Fibroblast of lung (primary cell): Measurements from ENCODE around the gene ABCC6.

Source experiments
- CTCF ChIP-seq, 2 donors: IDR thresholded peaks in 1 of 2; conservative IDR thresholded peaks in 1 of 2; 1 replicate in 1 of 2; 2 replicates in 1 of 2; pipeline ENCODE4 v1.5.1; 2011 to 2012; ENCODE audit warnings: low read length in 2 of 2, control low read depth in 1 of 2, inconsistent platforms in 1 of 2, low read depth in 1 of 2, mild to moderate bottlenecking in 1 of 2
- EZH2 ChIP-seq: IDR thresholded peaks from 2 replicates; pipeline ENCODE4 v1.5.1; 2012; ENCODE audit warnings: low read length, control low read depth, mild to moderate bottlenecking; ENCODE audit errors: missing control alignments

GRCh38 chr16:16196099-16196498 is 27.2 kb downstream of the ABCC6 start:
- TF ChIP-seq CTCF (conservative IDR thresholded peaks at IDR 0.05 in 1 of 2, IDR thresholded peaks at IDR 0.05 in 1 of 2; ENCODE audit: low read depth in 1 of 2, low read length in 2 of 2) (no peak), EZH2 (no peak)
